Neuronal stem cell (in vitro differentiated cells): ENCODE data around the gene TBC1D12.

Source experiments
- DNase-seq: peaks from one replicate; pipeline ENCODE4 v3.0.0-alpha.2; 2013; ENCODE audit warnings: low spot score
- H2AFZ ChIP-seq: one replicate; pipeline ENCODE4 v1.6.1; 2013; ENCODE audit warnings: mild to moderate bottlenecking, low read length, inconsistent platforms
- H2AK5ac ChIP-seq: 2 replicates; pipeline ENCODE4 v1.6.1; 2013; ENCODE audit warnings: low read depth, mild to moderate bottlenecking, inconsistent platforms, low read length, moderate library complexity, mixed read lengths
- H2BK120ac ChIP-seq: 2 replicates; pipeline ENCODE4 v1.6.1; 2013; ENCODE audit warnings: low read depth, mild to moderate bottlenecking, inconsistent platforms, low read length, moderate library complexity, mixed read lengths
- H2BK12ac ChIP-seq: one replicate; pipeline ENCODE4 v1.6.1; 2013; ENCODE audit warnings: low read length, inconsistent platforms
- H2BK15ac ChIP-seq: 2 replicates; pipeline ENCODE4 v1.6.1; 2013; ENCODE audit warnings: mild to moderate bottlenecking, low read length, inconsistent platforms, mixed read lengths
- H2BK5ac ChIP-seq: one replicate; pipeline ENCODE4 v1.6.1; 2013; ENCODE audit warnings: inconsistent platforms, mild to moderate bottlenecking, low read length, moderate library complexity
- H3K14ac ChIP-seq: one replicate; pipeline ENCODE4 v1.6.1; 2013; ENCODE audit warnings: low read length, inconsistent platforms
- H3K18ac ChIP-seq: 2 replicates; pipeline ENCODE4 v1.6.1; 2013; ENCODE audit warnings: low read length, inconsistent platforms
- H3K23ac ChIP-seq: 2 replicates; pipeline ENCODE4 v1.6.1; 2013; ENCODE audit warnings: low read depth, mild to moderate bottlenecking, mixed read lengths, low read length, inconsistent platforms; ENCODE audit not compliant: poor library complexity
- H3K27ac ChIP-seq: replicated peaks from 3 replicates; pipeline ENCODE4 v1.5.1; 2013; ENCODE audit warnings: low read length, inconsistent platforms
- H3K27me3 ChIP-seq, 3 experiments: 2 replicates each; pipeline ENCODE4 v1.6.1; 2013; ENCODE audit warnings: low read length in 3 of 3, mild to moderate bottlenecking in 2 of 3, inconsistent platforms in 1 of 3, low read depth in 1 of 3, mixed read lengths in 1 of 3, moderate library complexity in 1 of 3; ENCODE audit not compliant: control insufficient read depth in 3 of 3, insufficient read depth in 3 of 3
- H3K36me3 ChIP-seq, 2 donors: replicated peaks in 1 of 2; 2 replicates each; pipeline ENCODE4 v1.6.1; 2013; ENCODE audit warnings: low read length in 2 of 2; ENCODE audit not compliant: control insufficient read depth in 2 of 2, insufficient read depth in 2 of 2
- H3K4ac ChIP-seq: 2 replicates; pipeline ENCODE4 v1.6.1; 2013; ENCODE audit warnings: inconsistent platforms, mild to moderate bottlenecking, low read length, moderate library complexity
- H3K4me1 ChIP-seq, 2 donors: 1 replicate in 1 of 2; 2 replicates in 1 of 2; pipeline ENCODE4 v1.6.1; 2013; ENCODE audit warnings: low read length in 2 of 2, low read depth in 1 of 2; ENCODE audit not compliant: control insufficient read depth in 2 of 2, insufficient read depth in 1 of 2
- H3K4me2 ChIP-seq: one replicate; pipeline ENCODE4 v1.6.1; 2013; ENCODE audit warnings: mild to moderate bottlenecking, low read length, inconsistent platforms; ENCODE audit not compliant: insufficient read depth, poor library complexity, severe bottlenecking
- H3K4me3 ChIP-seq, 2 donors: 2 replicates each; pipeline ENCODE4 v1.5.1; 2013; ENCODE audit warnings: low read length in 2 of 2, mild to moderate bottlenecking in 2 of 2, inconsistent platforms in 1 of 2, moderate library complexity in 1 of 2
- H3K79me1 ChIP-seq: one replicate; pipeline ENCODE4 v1.6.1; 2013; ENCODE audit warnings: low read depth, mild to moderate bottlenecking, inconsistent platforms, low read length, moderate library complexity
- H3K9ac ChIP-seq: one replicate; pipeline ENCODE4 v1.6.1; 2013; ENCODE audit warnings: mild to moderate bottlenecking, low read depth, low read length, inconsistent platforms; ENCODE audit not compliant: poor library complexity
- H3K9me3 ChIP-seq, 2 donors: replicated peaks in 1 of 2; 2 replicates each; pipeline versions ENCODE3 to v1.6.1; 2013; ENCODE audit warnings: low read length in 2 of 2, mild to moderate bottlenecking in 2 of 2, inconsistent platforms in 1 of 2, low read depth in 1 of 2, mixed read lengths in 1 of 2, moderate library complexity in 1 of 2; ENCODE audit not compliant: control insufficient read depth in 2 of 2, insufficient read depth in 1 of 2
- H4K8ac ChIP-seq: one replicate; pipeline ENCODE4 v1.6.1; 2013; ENCODE audit warnings: low read depth, mild to moderate bottlenecking, inconsistent platforms, low read length, moderate library complexity
- H4K91ac ChIP-seq: one replicate; pipeline ENCODE4 v1.6.1; 2013; ENCODE audit warnings: low read length, low read depth, mild to moderate bottlenecking, inconsistent platforms; ENCODE audit not compliant: poor library complexity
- WGBS, 2 donors: extraction: QIAGEN DNeasy Blood & Tissue Kit; methylation state at CpG; one replicate each; pipeline ENCODE4 v1.1.7; 2013; ENCODE audit warnings: missing lambda C conversion rate in 2 of 2, mixed read lengths in 1 of 2; ENCODE audit not compliant: insufficient read length in 2 of 2, insufficient replicate concordance in 1 of 2; ENCODE audit errors: extremely low coverage in 2 of 2; 5-methylcytosine and 5-hydroxymethylcytosine counted together

TBC1D12 gene

GRCh38 chr10:94364482-94364881, 37.9 kb upstream of the TBC1D12 start:
- Histone ChIP-seq H3K9me3 (no peaks in the 10 kb centered on the region), H2BK12ac (no peak overlapping the region), H3K9ac (no peak overlapping the region), H4K8ac (no peak overlapping the region), H3K23ac (no peak overlapping the region), H3K4ac (no peak overlapping the region), H4K91ac (no peak overlapping the region), H3K4me1 (peaks cover 1 to 7% of the 10 kb centered on the region in 2 donors), H3K4me2 (no peak overlapping the region), H3K4me3 (no peak overlapping the region), H2AK5ac (no peak overlapping the region), H3K18ac (no peak overlapping the region), H2BK5ac (no peak overlapping the region), H3K14ac (no peak overlapping the region), H2BK15ac (no peak overlapping the region), H3K79me1 (no peaks in the 10 kb centered on the region), H3K27ac (no peak overlapping the region), H2BK120ac (no peak overlapping the region), H3K36me3 (peaks cover 0 to 17% of the 10 kb centered on the region in 2 donors), H2AFZ (peak overlapping the region; percentile 3), H3K27me3 (peaks cover 0 to 5% (median 4%) of the 10 kb centered on the region in 3 experiments)
- WGBS, 2 donors, result no CpG with 5 or more reads among the region's 1 CpG
- DNase-seq, result no peak

GRCh38 chr10:94366382-94366781, 36.0 kb upstream of the TBC1D12 start:
- Histone ChIP-seq H4K8ac (no peak overlapping the region), H3K79me1 (no peaks in the 10 kb centered on the region), H2BK15ac (no peak overlapping the region), H3K4me3 (no peak overlapping the region), H2BK12ac (no peak overlapping the region), H3K18ac (no peak overlapping the region), H2BK5ac (no peak overlapping the region), H3K27me3 (peaks cover 0 to 5% (median 4%) of the 10 kb centered on the region in 3 experiments), H3K27ac (no peak overlapping the region), H3K14ac (no peak overlapping the region), H3K36me3 (peaks cover 0 to under 1% of the 10 kb centered on the region in 2 donors), H3K23ac (no peak overlapping the region), H3K4ac (no peak overlapping the region), H2AK5ac (no peak overlapping the region), H4K91ac (no peak overlapping the region), H3K9me3 (no peaks in the 10 kb centered on the region), H2AFZ (no peak overlapping the region), H3K4me2 (no peak overlapping the region), H2BK120ac (no peak overlapping the region), H3K4me1 (peaks cover 1 to 7% of the 10 kb centered on the region in 2 donors), H3K9ac (no peak overlapping the region)
- DNase-seq, result no peak
- WGBS, 2 donors, result no CpG with 5 or more reads among the region's 3 CpGs

- no peak for DNase-seq
- Histone ChIP-seq H3K23ac (no peak overlapping the region), H2AK5ac (no peak overlapping the region), H4K91ac (no peak overlapping the region), H3K4me3 (no peak overlapping the region), H2BK12ac (no peak overlapping the region), H3K14ac (no peak overlapping the region), H3K27me3 (peaks cover 0 to 5% (median 0%) of the 10 kb centered on the region in 3 experiments), H3K27ac (no peak overlapping the region), H3K36me3 (no peaks in the 10 kb centered on the region), H3K4me2 (no peak overlapping the region), H3K79me1 (no peaks in the 10 kb centered on the region), H3K4ac (no peak overlapping the region), H2BK120ac (no peak overlapping the region), H4K8ac (no peak overlapping the region), H2BK15ac (no peak overlapping the region), H3K18ac (no peak overlapping the region), H3K9me3 (no peaks in the 10 kb centered on the region), H2AFZ (no peak overlapping the region), H3K4me1 (peaks cover 0 to 5% of the 10 kb centered on the region in 2 donors), H2BK5ac (no peak overlapping the region), H3K9ac (no peak overlapping the region)
- no CpG with 5 or more reads among the region's 2 CpGs for WGBS, 2 donors
These were observed 31.8 kb upstream of the TBC1D12 start for GRCh38 chr10:94370501-94370900.

- H3K4me1 ChIP-seq, result no peaks in the 10 kb centered on the region
- H2AFZ ChIP-seq, result no peak overlapping the region
- no peak overlapping the region for H3K4me3 ChIP-seq
- H2BK120ac ChIP-seq, result no peak overlapping the region
- H3K14ac ChIP-seq, result no peak overlapping the region
- H3K27me3 ChIP-seq, result peaks cover 0 to 31% (median 0%) of the 10 kb centered on the region in 3 experiments
- H3K4ac ChIP-seq, result no peak overlapping the region
- no peak overlapping the region for H4K91ac ChIP-seq
- no peak overlapping the region for H3K9ac ChIP-seq
- DNase-seq, result no peak
- H2AK5ac ChIP-seq, result no peak overlapping the region
- H2BK12ac ChIP-seq, result no peak overlapping the region
- no peaks in the 10 kb centered on the region for H3K79me1 ChIP-seq
- no peaks in the 10 kb centered on the region for H3K36me3 ChIP-seq
- no peak overlapping the region for H4K8ac ChIP-seq
- H2BK5ac ChIP-seq, result no peak overlapping the region
- no peak overlapping the region for H3K18ac ChIP-seq
- WGBS, 2 donors, result no CpG with 5 or more reads among the region's 1 CpG
- H3K4me2 ChIP-seq, result no peak overlapping the region
- no peak overlapping the region for H3K23ac ChIP-seq
- no peak overlapping the region for H2BK15ac ChIP-seq
- no peak overlapping the region for H3K27ac ChIP-seq
- H3K9me3 ChIP-seq, result no peaks in the 10 kb centered on the region
These were observed 27.0 kb upstream of the TBC1D12 start for GRCh38 chr10:94375374-94375773.
